Transverse colon (tissue), 4 donors: ENCODE data around the gene GPR65. TPM values are rescaled to one million over a fixed set of nuclear protein-coding genes. Genes with fewer than 3 reads are reported as not detected.

Source experiments
- DNase-seq: peaks from one replicate; pipeline ENCODE4 v3.0.0-alpha.2; 2019
- H3K27ac ChIP-seq, 4 donors: fragments of 200-600 bp; sonication (generic); 2 replicates each; pipeline ENCODE4 v1.5.1; 2016 to 2018; ENCODE audit warnings: inconsistent platforms in 4 of 4
- H3K27me3 ChIP-seq: fragments of 200-600 bp; sonication (generic); 2 replicates; pipeline ENCODE4 v1.5.1; 2017; ENCODE audit warnings: inconsistent platforms
- H3K36me3 ChIP-seq, 4 donors: fragments of 200-600 bp; sonication (generic); 2 replicates each; pipeline ENCODE4 v1.5.1; 2017 to 2019; ENCODE audit warnings: inconsistent platforms in 4 of 4
- H3K4me1 ChIP-seq, 4 donors: fragments of 200-600 bp; sonication (generic); 2 replicates each; pipeline ENCODE4 v1.5.1; 2017 to 2020; ENCODE audit warnings: inconsistent platforms in 4 of 4
- H3K4me3 ChIP-seq, 4 donors: fragments of 200-600 bp; sonication (generic); 1 replicate in 1 of 4; 2 replicates in 3 of 4; pipeline versions ENCODE4 v1.5.1 to v1.6.1; 2017 to 2019; ENCODE audit warnings: inconsistent platforms in 4 of 4
- H3K9me3 ChIP-seq, 2 donors: fragments of 200-600 bp; sonication (generic); 2 replicates each; pipeline ENCODE4 v1.5.1; 2017 to 2019; ENCODE audit warnings: inconsistent platforms in 2 of 2
- CTCF ChIP-seq, 5 experiments: fragments of 200-600 bp in 3 of 5; fragments of 450-650 bp in 2 of 5; sonication (generic) in 3 of 5; IDR thresholded peaks; 1 replicate in 2 of 5; 2 replicates in 3 of 5; pipeline ENCODE4 v1.5.1; 2016 to 2017; ENCODE audit warnings: antibody characterized with exemption in 5 of 5, inconsistent platforms in 3 of 5, mild to moderate bottlenecking in 2 of 5, moderate library complexity in 1 of 5
- EP300 ChIP-seq: sonication (generic); formaldehyde crosslinking; IDR thresholded peaks from one replicate; pipeline ENCODE4 v1.6.1; 2017; ENCODE audit warnings: antibody characterized with exemption, low read depth
- POLR2A ChIP-seq: fragments of 450-650 bp; IDR thresholded peaks from one replicate; pipeline ENCODE4 v1.6.1; 2016; ENCODE audit warnings: antibody characterized with exemption, mild to moderate bottlenecking, moderate library complexity
- POLR2AphosphoS5 ChIP-seq, 3 donors: sonication (generic); formaldehyde crosslinking; IDR thresholded peaks; one replicate each; pipeline ENCODE4 v1.6.1; 2016; ENCODE audit warnings: antibody characterized with exemption in 3 of 3
- WGBS, 2 donors: methylation state at CpG; one replicate each; pipeline ENCODE4 v1.1.5; 2018; ENCODE audit warnings: low coverage in 1 of 2; 5-methylcytosine and 5-hydroxymethylcytosine counted together
- in situ Hi-C, 4 donors: fragments of 200-750 bp; cut with MboI; loops; one replicate each; pipeline versions ENCODE4 v1.15.0 to v1.15.1; 2017; ENCODE audit warnings: low sequenced_read_pairs in 3 of 4, low pct_ligation_motif_present in 1 of 4, low pct_unique_long_range_greater_than_20kb in 1 of 4
- intact Hi-C: fragments of 100-400 bp; cut with DNase I; formaldehyde crosslinking; loops from one replicate; pipeline ENCODE4 v1.15.1; 2023; ENCODE audit warnings: low total_unique reads
- total RNA-seq, 4 donors: library from RNA; depleted of rRNA; stranded (reverse); fragments of >200 nt; gene quantifications; one replicate each; pipeline ENCODE4 v1.1.0, GENCODE V29; 2016

GPR65 gene
- total RNA-seq, 4 donors from 2014 or later = 0.68 to 1.6 TPM; not detected in 2

- no peak overlapping the region for H3K4me3 ChIP-seq
- TF ChIP-seq EP300 (no peak), CTCF (IDR thresholded peaks at IDR 0.05) (no peak), POLR2AphosphoS5 (IDR thresholded peaks at IDR 0.05) (no peak), POLR2A (no peak)
- H3K4me1 ChIP-seq = no peaks in the 10 kb centered on the region
- 66 to 72% methylated on average over 2 of the region's 2 CpGs for WGBS, 2 donors
- intact Hi-C loops = no loop called here
- no peaks in the 10 kb centered on the region for H3K27me3 ChIP-seq
- H3K36me3 ChIP-seq = no peaks in the 10 kb centered on the region
- no peak for DNase-seq
- H3K9me3 ChIP-seq = no peaks in the 10 kb centered on the region
- no peak overlapping the region for H3K27ac ChIP-seq
- in situ Hi-C loops = no loop called here
Observed at GRCh38 chr14:88034076-88034475, 29.1 kb downstream of the GPR65 start.

GRCh38 chr14:88036422-88036821 lies 31.5 kb downstream of the GPR65 start:
- Histone ChIP-seq H3K27ac (no peak overlapping the region), H3K9me3 (no peaks in the 10 kb centered on the region), H3K4me3 (no peak overlapping the region), H3K27me3 (no peaks in the 10 kb centered on the region), H3K36me3 (no peaks in the 10 kb centered on the region), H3K4me1 (no peaks in the 10 kb centered on the region)
- DNase-seq = no peak
- intact Hi-C loops (no loop called here), in situ Hi-C loops (no loop called here)
- TF ChIP-seq POLR2A (no peak), CTCF (IDR thresholded peaks at IDR 0.05) (no peak), POLR2AphosphoS5 (IDR thresholded peaks at IDR 0.05) (no peak), EP300 (no peak)
- 93 to 100% methylated on average over 1 to 2 of the region's 2 CpGs for WGBS, 2 donors

GRCh38 chr14:88037325-88037724 lies 32.4 kb downstream of the GPR65 start:
- in situ Hi-C loops = no loop called here

GRCh38 chr14:88039197-88039596 lies 34.3 kb downstream of the GPR65 start:
- no peaks in the 10 kb centered on the region for H3K27me3 ChIP-seq
- H3K4me1 ChIP-seq = no peaks in the 10 kb centered on the region
- DNase-seq = no peak
- H3K27ac ChIP-seq = no peak overlapping the region
- H3K36me3 ChIP-seq = no peaks in the 10 kb centered on the region
- intact Hi-C loops (no loop called here), in situ Hi-C loops (no loop called here)
- H3K9me3 ChIP-seq = no peaks in the 10 kb centered on the region
- TF ChIP-seq CTCF (IDR thresholded peaks at IDR 0.05) = no peak
- no peak for TF ChIP-seq POLR2AphosphoS5 (IDR thresholded peaks at IDR 0.05)
- WGBS, 2 donors = 67 to 84% methylated on average over 1 to 3 of the region's 3 CpGs
- no peak overlapping the region for H3K4me3 ChIP-seq

More at GRCh38 chr14:88037325-88037724, 32.4 kb downstream of the GPR65 start:
- no peaks in the 10 kb centered on the region for H3K36me3 ChIP-seq
- TF ChIP-seq CTCF (IDR thresholded peaks at IDR 0.05) (no peak), POLR2A (no peak), EP300 (no peak), POLR2AphosphoS5 (IDR thresholded peaks at IDR 0.05) (no peak)
- H3K9me3 ChIP-seq = no peaks in the 10 kb centered on the region
- H3K27ac ChIP-seq = no peak overlapping the region
- intact Hi-C loops = no loop called here
- no peak for DNase-seq
- H3K4me1 ChIP-seq = no peaks in the 10 kb centered on the region
- no peaks in the 10 kb centered on the region for H3K27me3 ChIP-seq
- no peak overlapping the region for H3K4me3 ChIP-seq
- 74% methylated on average over 1 of the region's 1 CpG; no CpG with 5 or more reads in 1 of the 2 donors for WGBS, 2 donors
